HG03039 (cell line): Measurements from ENCODE around the gene HHEX.

Source experiments
- ATAC-seq: cut with Tn5 transposase; IDR thresholded peaks from one replicate; pipeline ENCODE4 v1.9.1; 2021; ENCODE audit warnings: mild to moderate bottlenecking, moderate library complexity; ENCODE audit not compliant: unreplicated experiment

Gene HHEX

DNA sequence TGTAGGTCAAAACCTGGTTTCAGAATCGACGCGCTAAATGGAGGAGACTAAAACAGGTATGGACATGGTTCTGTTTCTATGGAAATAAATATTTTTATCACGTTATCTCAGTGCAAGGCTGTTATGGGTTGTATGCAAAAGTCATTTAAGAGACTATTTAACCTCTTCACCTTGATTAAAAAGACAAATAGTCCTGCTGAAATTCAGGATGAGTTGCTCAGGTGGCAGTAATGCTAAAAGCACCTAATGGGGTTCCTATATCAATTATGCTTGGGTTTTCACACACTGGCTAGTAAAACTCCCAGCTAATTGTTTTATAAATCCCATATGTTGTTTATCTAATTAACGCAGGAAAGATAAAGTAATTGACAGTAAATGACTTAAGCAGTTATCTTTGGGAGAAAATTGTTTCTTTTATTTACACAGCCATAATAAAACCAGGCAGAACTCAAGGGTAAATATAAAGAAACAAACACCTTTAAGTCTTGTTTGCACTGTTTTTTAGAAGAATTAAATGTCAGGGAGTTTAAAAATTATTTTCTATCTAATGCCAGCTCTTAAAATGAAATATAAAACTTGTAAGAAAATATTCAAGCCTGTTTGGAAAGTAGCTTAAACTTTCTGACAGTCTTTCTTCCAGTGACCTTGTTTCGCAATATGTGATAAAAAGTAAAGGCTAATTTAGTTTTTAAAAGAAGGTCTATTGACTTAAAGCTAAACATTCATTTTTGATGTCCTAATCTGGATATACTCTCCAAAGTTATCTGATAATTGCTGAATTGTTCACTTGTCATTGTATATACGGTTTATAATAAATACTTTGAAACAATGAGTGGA is 3.2 kb downstream of the HHEX start:
- ATAC-seq = no peak

DNA sequence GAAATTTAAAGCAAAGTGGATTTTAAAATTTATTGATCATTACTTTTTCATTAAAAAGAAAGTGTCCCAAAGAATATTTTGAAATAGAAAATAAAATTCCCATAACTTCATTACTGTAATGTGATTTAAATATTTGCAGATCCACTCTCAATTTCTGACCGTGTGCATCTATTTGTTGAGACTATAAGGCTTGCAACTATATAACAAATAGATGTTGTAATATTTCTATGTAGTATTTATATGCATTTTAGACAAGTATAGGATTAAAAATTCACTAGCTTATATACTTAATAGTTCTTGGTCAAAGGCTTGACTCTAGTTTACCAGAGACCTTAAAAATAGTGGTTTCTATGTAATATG is 3.8 kb downstream of the HHEX start:
- no peak for ATAC-seq

GRCh38 chr10:92695679-92696605 is 6.2 kb downstream of the HHEX start:
- no peak for ATAC-seq

DNA sequence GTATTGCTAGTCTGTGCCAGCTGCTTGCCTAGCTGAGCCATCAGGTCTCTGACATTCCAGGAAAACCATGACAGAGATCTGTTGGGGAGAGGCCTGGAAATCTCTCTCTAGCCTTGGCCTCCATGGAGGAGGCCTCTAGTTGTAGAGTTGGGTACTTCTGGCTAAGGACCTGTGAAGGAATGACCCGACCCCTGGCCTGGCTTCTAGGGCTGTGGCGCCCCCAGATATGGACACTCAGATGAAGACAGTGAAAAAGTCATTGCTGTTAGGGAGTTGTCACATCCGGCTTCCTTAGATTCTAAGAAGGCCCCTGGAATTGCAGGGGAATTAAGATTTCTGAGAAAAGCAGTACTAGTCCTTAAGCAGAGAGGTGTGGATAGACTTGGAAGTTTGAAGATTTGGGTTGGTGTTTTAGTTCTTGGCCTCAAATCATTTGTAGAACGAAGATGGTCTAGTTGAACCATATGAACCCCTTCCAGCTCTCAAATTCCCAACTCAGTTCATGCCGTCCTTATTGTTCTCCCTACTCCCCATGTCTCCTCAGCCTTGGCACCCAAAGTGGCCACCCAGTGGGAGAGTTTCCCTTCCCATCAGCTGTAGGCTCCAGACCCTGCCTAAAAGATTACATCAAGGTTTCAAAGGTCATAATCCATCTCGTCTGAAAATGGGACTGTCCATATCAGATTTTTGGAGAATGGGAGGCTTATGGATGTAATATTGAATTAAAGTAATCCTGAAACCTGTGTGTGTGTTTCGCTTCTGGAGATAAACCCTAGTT is 7.0 kb downstream of the HHEX start:
- ATAC-seq = no peak

GRCh38 chr10:92697663-92698511 is 8.1 kb downstream of the HHEX start:
- ATAC-seq = no peak

DNA sequence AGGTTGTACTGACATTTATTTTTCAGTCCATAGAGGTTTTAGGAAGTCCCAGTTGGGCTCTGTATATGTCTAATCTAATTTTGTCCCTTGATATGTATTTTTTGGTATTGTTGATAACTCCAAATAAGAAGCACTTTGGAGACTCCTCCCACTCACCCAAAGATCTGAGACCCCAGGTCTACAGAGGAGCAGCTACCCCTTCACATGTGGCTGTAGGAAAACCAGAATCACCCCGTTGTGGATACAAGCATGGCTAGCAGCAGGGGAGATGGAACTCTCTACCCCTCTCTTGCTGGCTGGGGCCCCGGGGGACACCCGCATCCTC is 9.4 kb downstream of the HHEX start:
- no peak for ATAC-seq

DNA sequence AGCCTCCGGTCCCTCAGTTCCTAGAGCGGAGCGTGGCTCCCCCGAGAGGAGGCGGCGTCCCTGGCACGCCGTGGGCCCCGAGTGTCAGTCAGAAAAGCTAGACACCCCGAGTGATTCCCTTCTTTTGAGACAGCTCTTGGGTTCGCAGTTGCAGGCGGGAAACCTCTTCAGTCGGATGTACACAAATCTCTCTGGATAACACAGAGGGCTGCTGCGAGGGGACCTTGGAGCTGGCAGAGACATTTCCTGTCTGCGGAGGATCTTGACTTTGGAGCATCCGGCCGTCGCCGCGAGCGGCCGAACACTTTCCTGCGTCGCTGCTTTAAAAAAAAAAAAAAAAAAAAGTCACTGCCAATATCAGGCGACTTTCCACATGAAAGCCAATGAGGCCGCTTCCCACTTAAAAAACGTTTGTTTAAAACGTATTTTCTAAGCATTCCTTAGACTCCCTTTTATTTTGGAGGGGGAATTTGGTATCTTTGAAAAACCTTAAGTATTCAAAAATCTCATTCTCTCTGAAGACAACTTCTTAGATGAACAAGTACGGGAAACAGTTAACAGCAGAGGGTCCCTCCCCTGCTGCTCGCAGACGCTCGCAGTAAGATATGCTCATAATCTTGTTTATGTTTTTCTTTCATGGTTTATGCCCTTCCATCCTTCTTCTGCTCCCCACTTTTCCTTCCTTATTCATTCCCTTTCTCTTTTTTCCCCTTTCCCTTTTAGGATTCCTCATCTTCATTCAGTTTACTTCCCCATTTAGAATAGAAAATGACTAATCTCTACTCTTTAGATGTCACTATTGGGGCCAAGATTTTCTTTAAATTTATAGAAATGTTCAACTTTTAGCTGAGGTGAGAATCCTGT is 10.0 kb downstream of the HHEX start:
- ATAC-seq = no peak

DNA sequence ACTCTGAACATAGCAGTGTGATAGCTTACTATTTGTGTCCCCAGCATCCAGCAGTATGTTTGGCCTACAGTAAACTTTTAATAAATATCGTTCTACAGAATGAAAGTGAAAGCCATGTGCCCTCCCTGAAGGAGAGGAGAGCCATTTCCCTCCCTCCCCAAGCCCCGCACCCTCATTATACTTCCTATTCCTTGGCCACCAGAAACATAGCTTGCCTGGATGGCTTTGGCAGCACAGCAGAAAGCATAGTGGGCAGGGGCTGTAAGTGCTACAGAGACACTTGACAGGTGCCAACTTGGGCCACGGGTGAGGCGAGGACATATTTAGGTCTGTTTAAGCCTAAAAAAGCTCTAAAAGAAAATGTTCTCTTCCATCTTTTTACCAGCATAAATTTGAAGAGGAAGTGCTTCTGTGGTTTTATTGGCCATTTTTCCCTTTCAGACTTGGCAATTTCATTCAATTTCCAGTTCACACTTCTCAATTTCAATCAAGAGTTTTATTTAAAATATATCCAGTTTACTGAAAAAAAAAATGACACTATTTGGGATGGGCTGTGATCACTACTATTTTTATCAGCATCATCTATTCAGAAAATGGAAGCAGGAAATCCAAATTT is 12.7 kb downstream of the HHEX start:
- no peak for ATAC-seq

- ATAC-seq = no peak
Observed at GRCh38 chr10:92712016-92712889, 22.5 kb downstream of the HHEX start.

GRCh38 chr10:92714152-92714845 is 24.5 kb downstream of the HHEX start:
- no peak for ATAC-seq

- ATAC-seq = no peak
Observed at GRCh38 chr10:92714872-92715271, 25.1 kb downstream of the HHEX start.

DNA sequence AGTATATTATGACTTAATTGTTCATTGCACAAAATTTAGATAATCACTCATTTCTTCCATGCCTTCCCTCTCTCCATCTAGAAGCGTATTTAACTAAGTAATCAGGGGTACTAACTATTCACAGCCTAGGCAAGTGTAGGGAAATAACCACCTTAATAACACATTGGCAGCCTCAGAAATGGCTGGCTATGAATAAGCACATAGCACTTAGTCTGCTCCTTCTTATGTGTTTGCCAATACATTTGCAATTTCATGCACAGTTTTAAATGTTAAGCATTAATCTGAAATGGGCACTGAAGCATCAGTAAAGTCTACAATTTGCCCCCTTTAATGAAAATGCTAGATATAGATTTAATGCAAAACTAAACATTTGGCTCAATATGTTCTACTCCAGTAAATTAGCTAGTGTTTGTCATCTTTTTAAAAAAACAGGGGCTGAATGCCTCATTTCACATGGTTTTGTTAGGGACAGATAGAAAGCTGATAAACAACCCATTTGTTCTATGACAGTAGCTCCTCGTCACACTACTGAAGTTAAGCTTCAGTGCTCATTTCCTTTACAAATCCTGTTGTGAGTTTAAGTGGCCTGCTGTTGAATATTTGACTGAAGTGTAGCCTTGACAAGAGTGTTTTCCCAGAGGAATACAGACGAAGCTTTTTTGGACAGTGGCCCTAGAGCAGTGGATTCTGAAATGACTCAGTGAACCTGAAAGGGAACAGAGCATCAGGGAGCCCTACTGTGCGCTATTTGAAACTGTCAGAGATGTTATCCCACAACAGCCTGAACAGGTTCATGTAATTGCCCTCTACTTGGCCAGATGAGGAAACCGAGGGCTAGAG is 30.5 kb downstream of the HHEX start:
- ATAC-seq = no peak

- no peak for ATAC-seq
Observed at GRCh38 chr10:92720831-92721165, 31.0 kb downstream of the HHEX start.

- no peak for ATAC-seq
Observed at GRCh38 chr10:92722349-92722748, 32.6 kb downstream of the HHEX start.

- ATAC-seq = no peak
Observed at GRCh38 chr10:92727141-92727540, 37.4 kb downstream of the HHEX start.

DNA sequence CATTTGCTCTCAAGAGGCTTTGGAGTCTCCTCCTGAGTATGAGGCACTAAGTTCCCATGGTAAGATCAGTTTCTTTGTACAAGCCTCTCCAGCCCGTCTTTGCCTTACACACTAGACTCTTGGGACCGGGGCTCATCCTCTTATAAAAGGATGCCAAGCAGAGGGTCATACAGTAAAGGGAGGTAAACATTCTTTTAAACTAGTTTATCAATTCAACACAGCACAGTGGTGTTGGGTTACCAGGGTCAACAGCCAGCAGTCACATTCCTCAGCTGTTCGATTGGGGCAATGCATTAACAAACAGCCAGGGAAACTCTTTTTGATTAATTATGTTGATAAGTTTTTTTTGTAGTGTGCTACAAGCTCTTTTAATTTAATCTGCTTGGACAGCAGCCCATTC is 37.8 kb downstream of the HHEX start:
- ATAC-seq = no peak

- ATAC-seq = peak; percentile 86
Observed at GRCh38 chr10:92729886-92730285, 40.1 kb downstream of the HHEX start.
